Activated T-cell treated with anti-CD3 and anti-CD28 coated beads, Interleukin-2, amount 50 U/mL, for 72 hours (primary cell): ENCODE results near the gene ENKD1. TPM values are rescaled to one million over a fixed set of nuclear protein-coding genes. Genes with fewer than 3 reads are reported as not detected.
"Not testable (repeated sequence)": the region's sequence is repeated elsewhere in the genome, so short reads cannot be mapped to it uniquely, and the experiment has no call there.

Experiments used
- ATAC-seq, 2 donors: fragments of 150-1000 bp; cut with Tn5 transposase; replicated peaks in 1 of 2; 2 replicates each; pipeline ENCODE4 v1.10.0; 2021; ENCODE audit warnings: moderate library complexity in 2 of 2, mild to moderate bottlenecking in 1 of 2
- DNase-seq, 2 donors: peaks; one replicate each; pipeline ENCODE4 v3.0.0; 2021 to 2022; ENCODE audit warnings: mixed read lengths in 1 of 2
- H3K27ac Mint-ChIP-seq: one replicate; pipeline ENCODE4 v1.8.0; 2022; ENCODE audit warnings: mild to moderate bottlenecking, moderate library complexity, mixed read lengths
- H3K27me3 Mint-ChIP-seq: one replicate; pipeline ENCODE4 v1.8.0; 2022; ENCODE audit warnings: low read depth, mixed read lengths
- H3K36me3 Mint-ChIP-seq, 2 donors: one replicate each; pipeline ENCODE4 v1.8.0; 2022; ENCODE audit warnings: mixed read lengths in 2 of 2, mild to moderate bottlenecking in 1 of 2; ENCODE audit not compliant: insufficient read depth in 2 of 2
- H3K4me1 Mint-ChIP-seq: one replicate; pipeline ENCODE4 v1.8.0; 2022; ENCODE audit warnings: low read depth, mixed read lengths
- H3K4me3 Mint-ChIP-seq, 2 donors: one replicate each; pipeline ENCODE4 v1.8.0; 2022; ENCODE audit warnings: mild to moderate bottlenecking in 2 of 2, mixed read lengths in 2 of 2, moderate library complexity in 2 of 2
- H3K9me3 Mint-ChIP-seq, 2 donors: one replicate each; pipeline ENCODE4 v1.8.0; 2022; ENCODE audit warnings: mixed read lengths in 2 of 2
- total RNA-seq, 2 donors: library from RNA; stranded (reverse); gene quantifications; one replicate each; pipeline ENCODE4 v1.2.3, GENCODE V29; 2022

Gene ENKD1
- total RNA-seq, 2 donors from 2014 or later = 12.0 to 18.3 TPM

DNA sequence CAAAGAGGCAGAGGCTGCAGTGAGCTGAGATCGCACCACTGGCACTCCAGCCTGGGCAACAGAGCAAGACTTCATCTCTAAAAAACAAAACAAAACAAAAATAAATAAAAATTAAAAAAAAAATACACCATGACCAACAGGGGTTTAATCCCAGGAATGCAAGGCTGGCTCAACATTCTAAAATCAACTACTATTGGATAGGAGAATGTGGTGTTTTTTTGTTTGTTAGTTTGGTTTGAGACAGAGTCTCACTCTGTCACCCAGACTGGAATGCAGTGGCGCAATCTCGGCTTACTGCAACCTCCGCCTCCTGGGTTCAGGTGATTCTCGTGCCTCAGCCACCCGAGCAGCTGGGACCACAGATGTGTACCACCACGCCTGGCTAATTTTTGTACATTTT is 32.7 kb upstream of the ENKD1 start:
- no peaks in the 10 kb centered on the region for H3K27me3 Mint-ChIP-seq
- H3K9me3 Mint-ChIP-seq = peaks cover 0 to 2% of the 10 kb centered on the region in 2 donors
- H3K27ac Mint-ChIP-seq = no peak overlapping the region
- H3K36me3 Mint-ChIP-seq = peaks cover 4 to 5% of the 10 kb centered on the region in 2 donors
- H3K4me3 Mint-ChIP-seq = no peak overlapping the region
- ATAC-seq = no peak
- peaks cover 15% of the 10 kb centered on the region for H3K4me1 Mint-ChIP-seq
- DNase-seq = no peak

DNA sequence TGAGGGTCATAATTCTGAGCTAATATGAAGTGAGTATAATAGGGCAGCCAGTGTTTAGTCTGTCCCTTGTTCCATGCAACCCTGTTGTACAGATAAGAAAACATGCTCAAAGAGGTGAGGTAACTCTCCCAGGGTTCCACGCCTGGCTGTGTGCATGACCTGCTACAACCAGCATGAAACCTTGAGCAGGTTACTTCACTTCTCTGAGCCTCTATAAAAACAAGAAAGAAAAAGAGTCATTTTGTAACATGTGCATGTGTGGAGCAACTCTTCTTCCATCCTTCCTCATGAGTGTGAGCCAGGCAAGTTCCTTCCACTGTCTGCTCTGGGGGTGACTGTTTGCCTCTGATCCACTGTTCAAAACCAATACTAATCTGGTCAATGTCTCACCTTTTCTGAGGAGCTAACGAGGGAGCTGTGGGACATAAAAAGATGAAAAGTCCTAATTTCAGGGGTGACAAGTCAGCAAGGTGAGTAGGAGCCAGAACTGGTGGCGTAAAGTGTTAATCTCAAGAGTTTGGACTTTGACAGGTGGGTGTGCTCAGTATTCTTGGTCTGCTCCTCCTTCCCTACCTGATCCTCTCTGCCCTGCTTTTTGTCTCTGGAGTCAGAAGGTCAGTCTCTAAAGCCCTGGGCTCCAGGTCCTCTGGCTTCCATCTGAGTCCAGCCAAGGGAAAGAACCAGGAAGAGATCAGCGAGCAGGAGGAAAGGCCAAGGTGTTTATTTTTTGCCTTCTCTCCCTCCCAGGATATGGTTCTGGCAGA is 31.1 kb upstream of the ENKD1 start:
- no peak overlapping the region for H3K27ac Mint-ChIP-seq
- H3K4me3 Mint-ChIP-seq = no peak overlapping the region
- DNase-seq (no peak), ATAC-seq (no peak)
- H3K9me3 Mint-ChIP-seq = peaks cover 0 to 2% of the 10 kb centered on the region in 2 donors
- H3K27me3 Mint-ChIP-seq = no peaks in the 10 kb centered on the region
- H3K4me1 Mint-ChIP-seq = peaks cover under 1% of the 10 kb centered on the region
- peaks cover 4 to 5% of the 10 kb centered on the region in 2 donors for H3K36me3 Mint-ChIP-seq

DNA sequence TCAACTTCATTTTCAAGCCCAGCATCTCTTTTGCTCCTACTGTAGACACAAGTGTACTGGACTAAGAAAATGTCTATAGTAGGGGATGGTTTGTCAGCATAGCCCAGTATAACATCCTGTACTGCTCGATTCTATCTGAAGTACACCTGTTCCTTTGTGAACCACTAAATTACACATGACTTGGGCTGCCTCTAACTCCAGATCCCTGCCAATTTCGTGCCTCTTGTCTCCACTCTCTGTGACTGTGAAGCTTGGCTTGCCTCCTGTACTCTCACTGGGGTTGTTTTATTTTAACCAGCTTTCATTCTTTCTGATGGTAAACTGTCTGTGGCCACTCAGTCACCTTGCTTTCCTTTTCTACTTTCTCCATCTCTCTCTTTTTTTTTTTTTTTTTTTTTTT is 28.1 kb upstream of the ENKD1 start:
- no peak overlapping the region for H3K27ac Mint-ChIP-seq
- no peaks in the 10 kb centered on the region for H3K27me3 Mint-ChIP-seq
- no peak overlapping the region for H3K4me3 Mint-ChIP-seq
- peaks cover 0 to 2% of the 10 kb centered on the region in 2 donors for H3K9me3 Mint-ChIP-seq
- DNase-seq = no peak
- no peak for ATAC-seq
- peaks cover 4 to 5% of the 10 kb centered on the region in 2 donors for H3K36me3 Mint-ChIP-seq
- H3K4me1 Mint-ChIP-seq = peaks cover 6% of the 10 kb centered on the region

DNA sequence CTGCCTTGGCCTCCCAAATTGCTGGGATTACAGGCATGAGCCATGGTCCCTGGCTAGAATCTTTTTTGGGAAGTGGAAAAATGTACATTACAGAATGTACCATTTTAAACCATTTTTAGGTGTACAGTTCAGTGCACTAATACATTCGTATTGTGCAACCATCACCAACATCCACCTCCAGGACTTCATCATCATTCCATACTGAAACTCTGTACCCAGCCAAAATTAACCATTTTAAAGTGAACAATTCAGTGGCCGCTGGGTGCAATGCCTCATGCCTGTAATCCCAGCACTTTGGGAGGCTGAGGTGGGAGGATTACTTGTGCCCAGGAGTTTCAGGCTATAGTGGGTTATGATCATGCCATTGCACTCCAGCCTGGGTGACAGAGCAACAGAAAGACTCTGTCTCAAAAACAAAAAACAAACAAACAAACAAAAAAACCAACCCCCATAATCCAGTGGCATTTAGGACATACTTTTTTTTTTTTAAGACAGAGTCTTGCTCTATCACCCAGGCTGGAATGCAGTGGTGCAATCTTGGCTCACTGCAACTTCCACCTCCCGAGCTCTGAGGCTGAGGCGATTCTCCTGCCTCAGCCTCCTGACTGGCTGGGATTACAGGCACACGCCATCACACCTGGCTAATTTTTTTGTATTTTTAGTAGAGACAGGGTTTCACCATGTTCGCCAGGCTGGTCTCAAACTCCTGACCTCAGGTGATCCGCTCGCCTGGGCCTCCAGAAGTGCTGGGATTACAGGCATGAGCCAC is 27.2 kb upstream of the ENKD1 start:
- H3K9me3 Mint-ChIP-seq, H3K4me1 Mint-ChIP-seq, DNase-seq, H3K27me3 Mint-ChIP-seq, H3K27ac Mint-ChIP-seq, ATAC-seq, H3K4me3 Mint-ChIP-seq, H3K36me3 Mint-ChIP-seq: not testable (repeated sequence)

DNA sequence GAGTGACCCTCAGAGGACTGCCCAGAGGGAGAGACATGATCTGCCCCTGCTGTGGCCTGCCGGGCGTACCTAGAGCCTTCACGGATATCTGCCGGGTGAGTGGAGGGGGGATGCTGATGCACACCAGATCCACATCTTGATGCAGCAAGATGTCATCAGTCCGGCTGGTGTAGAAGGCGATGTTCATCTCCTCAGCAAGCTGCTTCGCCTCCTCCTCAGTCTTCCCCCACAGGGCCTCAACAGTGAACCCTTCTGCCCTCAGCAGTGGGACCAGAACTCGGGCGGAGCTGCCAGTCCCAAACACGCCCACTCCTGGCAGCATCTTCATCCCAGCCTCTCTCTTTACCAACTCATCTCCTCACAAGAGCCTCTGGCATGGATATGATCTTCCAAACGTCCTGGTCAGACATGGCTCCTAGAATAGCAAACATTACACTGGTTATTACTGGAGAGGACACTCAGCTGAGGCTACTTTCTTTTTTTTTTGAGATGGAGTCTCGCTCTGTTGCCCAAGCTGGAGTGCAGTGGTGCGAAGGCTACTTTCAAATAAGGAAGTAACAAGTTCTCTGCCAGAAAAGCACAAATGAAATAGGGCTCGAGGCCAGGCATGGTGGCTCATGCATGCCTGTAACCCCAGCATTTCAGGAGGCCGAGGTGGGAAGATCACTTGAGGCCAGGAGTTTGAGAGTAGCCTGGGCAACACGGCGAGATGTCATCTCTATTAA is 19.0 kb upstream of the ENKD1 start:
- Mint-ChIP-seq H3K4me3 (no peak overlapping the region), H3K27ac (no peak overlapping the region), H3K36me3 (no peaks in the 10 kb centered on the region), H3K27me3 (no peaks in the 10 kb centered on the region), H3K4me1 (no peaks in the 10 kb centered on the region), H3K9me3 (no peaks in the 10 kb centered on the region)
- no peak for DNase-seq
- no peak for ATAC-seq

DNA sequence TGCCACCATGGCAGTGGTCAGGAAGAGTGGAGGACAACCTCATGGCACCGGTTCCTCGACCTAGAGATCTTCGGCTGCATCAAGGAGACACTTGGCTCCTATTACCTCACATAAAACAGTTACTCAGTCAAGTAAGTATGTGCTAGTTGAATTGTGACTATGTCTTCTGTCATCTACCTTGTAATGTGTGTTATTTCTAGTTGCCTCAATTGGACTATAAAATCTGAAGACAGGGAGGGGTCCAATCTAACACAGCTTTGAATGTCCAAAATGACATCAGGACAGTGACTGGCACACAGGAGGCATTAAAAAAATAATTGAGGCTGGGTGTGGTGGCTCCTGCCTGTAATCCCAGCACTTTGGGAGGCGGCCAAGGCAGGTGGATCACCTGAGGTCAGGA is 17.2 kb upstream of the ENKD1 start:
- no peaks in the 10 kb centered on the region for H3K27me3 Mint-ChIP-seq
- H3K4me1 Mint-ChIP-seq = no peaks in the 10 kb centered on the region
- H3K27ac Mint-ChIP-seq = no peak overlapping the region
- no peaks in the 10 kb centered on the region for H3K36me3 Mint-ChIP-seq
- ATAC-seq = no peak
- no peak overlapping the region for H3K4me3 Mint-ChIP-seq
- no peak for DNase-seq
- H3K9me3 Mint-ChIP-seq = no peaks in the 10 kb centered on the region

DNA sequence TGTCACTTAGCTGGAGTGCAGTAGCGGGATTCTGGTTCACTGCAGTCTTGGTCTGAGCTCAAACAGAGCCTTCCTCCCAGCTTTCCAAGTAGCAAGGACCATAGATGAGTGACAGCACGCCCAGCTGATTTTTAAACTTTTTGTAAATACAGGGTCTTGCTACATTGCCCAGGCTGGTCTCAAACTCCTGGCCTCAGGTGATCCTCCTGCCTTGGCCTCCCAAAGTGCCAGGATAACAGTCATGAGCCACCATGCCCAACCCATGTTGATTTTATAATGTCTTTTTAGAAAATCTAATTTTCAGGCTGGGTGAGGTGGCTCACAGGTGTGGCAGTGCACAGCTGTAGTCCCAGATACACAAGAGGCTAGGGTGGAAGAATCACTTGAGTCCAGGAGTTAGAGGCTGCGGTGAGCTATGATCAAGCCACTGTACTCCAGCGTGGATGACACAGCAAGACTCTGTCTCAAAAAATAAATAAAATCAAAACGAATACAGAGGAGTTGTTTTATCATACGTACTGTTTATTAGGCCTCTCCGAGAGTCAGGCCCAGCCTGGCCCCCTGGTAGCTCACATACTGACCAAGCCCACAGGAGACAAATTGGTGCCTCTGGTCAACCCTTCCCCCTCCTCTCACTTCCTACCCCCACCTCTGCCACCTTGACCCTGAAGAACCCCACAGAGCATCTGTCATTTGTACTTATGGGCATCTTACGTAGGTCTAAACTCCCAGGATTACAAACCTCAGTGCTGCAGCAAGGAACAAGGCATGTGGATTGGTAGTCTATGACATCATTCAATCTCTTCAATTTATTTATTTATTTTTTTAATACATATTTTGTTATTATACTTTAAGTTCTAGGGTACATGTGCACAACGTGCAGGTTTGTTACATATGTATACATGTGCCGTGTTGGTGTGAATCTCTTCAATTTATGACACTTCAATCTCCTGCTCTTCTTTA is 13.7 kb upstream of the ENKD1 start:
- Mint-ChIP-seq H3K4me1 (no peaks in the 10 kb centered on the region), H3K9me3 (no peaks in the 10 kb centered on the region), H3K36me3 (no peaks in the 10 kb centered on the region), H3K4me3 (no peak overlapping the region), H3K27ac (no peak overlapping the region), H3K27me3 (no peaks in the 10 kb centered on the region)
- DNase-seq (no peak), ATAC-seq (no peak)

DNA sequence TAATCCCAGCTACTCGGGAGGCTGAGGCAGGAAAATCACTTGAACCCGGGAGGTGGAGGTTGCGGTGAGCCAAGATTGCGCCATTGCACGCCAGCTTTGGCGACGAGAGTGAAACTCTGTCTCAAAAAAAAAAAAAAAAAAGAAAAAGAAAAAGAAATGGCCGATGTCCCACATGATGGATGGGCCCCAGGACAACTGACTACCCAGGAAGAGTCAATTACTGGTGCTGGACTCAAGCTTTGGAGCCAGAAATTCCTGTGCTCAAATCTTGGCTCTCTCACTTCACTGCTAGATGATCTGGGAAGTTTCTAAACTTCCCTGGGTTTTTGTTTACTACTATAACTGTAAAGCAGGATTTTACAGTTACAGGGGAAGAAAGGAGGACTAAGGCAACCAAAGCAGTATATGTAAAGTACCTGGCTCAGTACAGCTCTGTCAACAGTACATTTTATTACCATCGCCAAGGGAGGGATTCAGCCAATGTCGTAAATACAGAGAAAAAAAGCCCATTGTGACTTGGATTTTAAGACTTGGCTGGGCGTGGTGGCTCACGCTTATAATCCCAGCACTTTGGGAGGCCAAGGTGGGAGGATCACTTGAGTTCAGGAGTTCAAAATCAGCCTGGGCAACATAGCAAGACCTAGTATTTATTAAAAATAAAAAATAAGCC is 11.9 kb upstream of the ENKD1 start:
- DNase-seq (no peak), ATAC-seq (no peak)
- Mint-ChIP-seq H3K36me3 (no peaks in the 10 kb centered on the region), H3K27me3 (no peaks in the 10 kb centered on the region), H3K27ac (no peak overlapping the region), H3K4me3 (no peak overlapping the region), H3K4me1 (no peaks in the 10 kb centered on the region), H3K9me3 (no peaks in the 10 kb centered on the region)

DNA sequence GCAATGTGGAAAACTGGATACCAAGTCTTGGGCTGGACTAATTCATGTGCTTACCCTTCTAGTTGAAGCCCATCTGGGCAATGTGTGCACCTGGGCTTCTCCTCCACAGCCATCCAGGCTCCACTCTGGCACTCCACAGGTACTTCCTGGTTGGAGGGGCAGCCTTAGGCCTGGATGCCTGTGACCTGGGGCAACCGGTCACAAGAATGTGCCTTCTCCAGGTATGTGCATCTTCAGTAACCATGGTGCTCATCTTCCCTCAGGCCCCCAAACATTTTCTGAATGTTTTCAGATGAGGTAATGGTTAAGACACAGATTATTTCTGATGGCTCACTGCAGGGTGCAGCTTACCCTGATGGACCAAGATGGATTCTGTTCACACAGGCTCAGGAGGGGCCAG is 11.2 kb upstream of the ENKD1 start:
- no peaks in the 10 kb centered on the region for H3K36me3 Mint-ChIP-seq
- no peaks in the 10 kb centered on the region for H3K4me1 Mint-ChIP-seq
- no peak for DNase-seq
- no peak overlapping the region for H3K27ac Mint-ChIP-seq
- no peaks in the 10 kb centered on the region for H3K27me3 Mint-ChIP-seq
- no peak overlapping the region for H3K4me3 Mint-ChIP-seq
- ATAC-seq = no peak
- no peaks in the 10 kb centered on the region for H3K9me3 Mint-ChIP-seq

DNA sequence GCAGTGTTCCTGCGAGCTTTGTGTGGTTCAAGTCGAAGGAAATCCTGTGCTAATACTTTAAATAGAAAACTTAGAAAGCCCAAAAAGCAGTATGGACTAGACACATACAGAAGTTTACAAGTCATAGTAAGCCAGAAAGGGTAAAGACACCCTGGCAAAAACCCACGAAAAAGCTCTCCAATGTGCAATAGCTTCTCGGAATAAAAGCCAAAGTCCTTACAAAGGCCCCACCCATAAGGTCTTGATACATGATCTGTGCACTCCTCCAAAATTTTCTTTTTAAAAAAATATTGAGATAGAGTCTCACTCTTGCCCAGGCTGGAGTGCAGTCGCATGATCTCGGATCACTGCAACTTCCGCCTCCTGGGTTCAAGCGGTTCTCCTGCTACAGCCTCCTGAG is 10.4 kb upstream of the ENKD1 start:
- H3K27me3 Mint-ChIP-seq = no peaks in the 10 kb centered on the region
- no peaks in the 10 kb centered on the region for H3K4me1 Mint-ChIP-seq
- H3K27ac Mint-ChIP-seq = no peak overlapping the region
- ATAC-seq = no peak
- DNase-seq = no peak
- no peaks in the 10 kb centered on the region for H3K36me3 Mint-ChIP-seq
- H3K4me3 Mint-ChIP-seq = no peak overlapping the region
- H3K9me3 Mint-ChIP-seq = no peaks in the 10 kb centered on the region

DNA sequence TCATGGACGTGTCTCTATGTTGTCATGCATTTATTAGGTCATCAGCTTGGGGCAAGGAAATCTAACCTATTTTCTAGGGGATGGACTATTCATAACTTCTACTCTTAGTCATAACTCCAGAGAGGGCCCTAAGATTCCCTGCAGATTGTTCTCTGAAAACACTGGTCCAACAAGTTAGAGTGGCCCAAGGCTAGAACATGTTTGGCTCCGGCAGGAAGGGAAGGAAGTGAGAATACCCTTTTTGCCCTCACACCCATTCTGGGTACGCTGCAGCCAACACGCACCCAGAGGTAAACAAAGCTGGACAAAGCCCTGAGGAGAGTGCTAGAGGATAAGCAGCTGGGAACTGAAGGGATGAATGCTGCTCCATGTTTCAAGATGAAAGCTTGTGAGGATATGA is 10.0 kb upstream of the ENKD1 start:
- Mint-ChIP-seq H3K4me1 (no peaks in the 10 kb centered on the region), H3K9me3 (no peaks in the 10 kb centered on the region), H3K27me3 (no peaks in the 10 kb centered on the region), H3K4me3 (no peak overlapping the region), H3K36me3 (no peaks in the 10 kb centered on the region), H3K27ac (no peak overlapping the region)
- no peak for DNase-seq
- no peak for ATAC-seq

DNA sequence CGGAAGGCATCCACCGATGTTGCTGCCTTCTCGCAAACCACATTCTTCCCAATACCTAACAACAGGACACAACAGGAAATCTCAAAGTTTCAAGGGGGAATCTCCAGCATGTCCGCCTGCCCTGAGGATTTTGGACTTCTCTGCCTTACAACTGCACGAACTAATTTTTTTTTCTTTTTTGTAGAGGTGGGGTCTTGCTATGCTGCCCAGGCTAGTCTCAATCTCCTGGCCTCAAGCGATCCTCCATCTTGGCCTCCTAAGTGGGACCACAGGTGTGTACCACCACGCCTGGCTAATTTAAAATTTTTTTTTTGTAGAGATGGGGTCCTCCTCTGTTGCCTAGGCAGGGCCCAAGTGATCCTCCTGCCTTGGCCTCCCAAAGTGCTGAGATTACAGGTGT is 9.4 kb upstream of the ENKD1 start:
- Mint-ChIP-seq H3K4me3 (no peak overlapping the region), H3K9me3 (no peaks in the 10 kb centered on the region), H3K36me3 (no peaks in the 10 kb centered on the region), H3K4me1 (no peaks in the 10 kb centered on the region), H3K27ac (no peak overlapping the region), H3K27me3 (no peaks in the 10 kb centered on the region)
- ATAC-seq = no peak
- DNase-seq = no peak
